ENCODE results near the gene STIP1.

- no peak for TF ChIP-seq POLR2A (IDR thresholded peaks at IDR 0.05; ENCODE audit: low read length)
- no peak for TF ChIP-seq GATA1 (IDR thresholded peaks at IDR 0.05; ENCODE audit: low read depth, low read length)
These were observed 658 bp downstream of the STIP1 start for GRCh38 chr11:64186492-64187165.

All from erythroblast (primary cell).